ENCODE results near the gene CRYGD. TPM values are rescaled to one million over a fixed set of nuclear protein-coding genes. Genes with fewer than 3 reads are reported as not detected.

Gene CRYGD
- total RNA-seq, 1 experiment from 2014 or later: 4.6 TPM

- Mint-ChIP-seq H3K9me3 (peaks cover 7% of the 10 kb centered on the region), H3K4me3 (no peak overlapping the region)
- CTCF ChIA-PET: interaction anchor here (0.7 to 2.3 kb wide), 5 partner anchors 10 to 129 kb away, joined by 3 to 13 read pairs (median 5); partner anchors contain the start of gene IDH1
Observed at GRCh38 chr2:208125251-208125650, 927 bp upstream of the CRYGD start.

More at GRCh38 chr2:208125251-208125650, 927 bp upstream of the CRYGD start:
- no peaks in the 10 kb centered on the region; the same call in 1 of the 2 replicates for H3K27me3 Mint-ChIP-seq (ENCODE audit: low read depth)
- ATAC-seq (no peak), DNase-seq (ENCODE audit: low spot score) (no peak)
- POLR2A ChIA-PET: no interaction called here
- no peak for TF ChIP-seq ARID4B (CRISPR knock-in tag; IDR thresholded peaks at IDR 0.05; ENCODE audit: borderline replicate concordance)
- no peak for TF ChIP-seq PRDM15 (CRISPR knock-in tag; IDR thresholded peaks at IDR 0.05)
- TF ChIP-seq ETV6 (CRISPR knock-in tag; IDR thresholded peaks at IDR 0.05): no peak
- no peak for TF ChIP-seq ZNF532 (CRISPR knock-in tag; IDR thresholded peaks at IDR 0.05; ENCODE audit: borderline replicate concordance)
- no peak for TF ChIP-seq ZNF281 (CRISPR knock-in tag; IDR thresholded peaks at IDR 0.05)
- no peak for TF ChIP-seq ZNF138 (CRISPR knock-in tag; conservative IDR thresholded peaks at IDR 0.05)
- TF ChIP-seq AR (CRISPR knock-in tag; IDR thresholded peaks at IDR 0.05): no peak
- H3K36me3 Mint-ChIP-seq: no peaks in the 10 kb centered on the region
- H3K27ac Mint-ChIP-seq: no peak overlapping the region
- H3K4me1 Mint-ChIP-seq: peaks cover 17% of the 10 kb centered on the region
